Mammary epithelial cell (primary cell): Measurements from ENCODE around the gene KCNMA1.

ENCODE experiments used
- EZH2 ChIP-seq: IDR thresholded peaks from 2 replicates; pipeline ENCODE4 v1.6.1; 2012; ENCODE audit warnings: low read length, inconsistent platforms, borderline replicate concordance
- TF ChIP-seq, protein P1 (sequence below), 2 donors: IDR thresholded peaks in 1 of 2; conservative IDR thresholded peaks in 1 of 2; 2 replicates each; pipeline ENCODE4 v1.5.1; 2011 to 2012; ENCODE audit warnings: inconsistent platforms in 2 of 2, low read length in 2 of 2, mild to moderate bottlenecking in 2 of 2, control low read depth in 1 of 2, low read depth in 1 of 2; ENCODE audit not compliant: insufficient read depth in 1 of 2; ENCODE audit errors: extremely low read depth in 1 of 2

GRCh38 chr10:77359287-77359691 is 278.3 kb downstream of the KCNMA1 start:
- TF ChIP-seq, protein P1, sequence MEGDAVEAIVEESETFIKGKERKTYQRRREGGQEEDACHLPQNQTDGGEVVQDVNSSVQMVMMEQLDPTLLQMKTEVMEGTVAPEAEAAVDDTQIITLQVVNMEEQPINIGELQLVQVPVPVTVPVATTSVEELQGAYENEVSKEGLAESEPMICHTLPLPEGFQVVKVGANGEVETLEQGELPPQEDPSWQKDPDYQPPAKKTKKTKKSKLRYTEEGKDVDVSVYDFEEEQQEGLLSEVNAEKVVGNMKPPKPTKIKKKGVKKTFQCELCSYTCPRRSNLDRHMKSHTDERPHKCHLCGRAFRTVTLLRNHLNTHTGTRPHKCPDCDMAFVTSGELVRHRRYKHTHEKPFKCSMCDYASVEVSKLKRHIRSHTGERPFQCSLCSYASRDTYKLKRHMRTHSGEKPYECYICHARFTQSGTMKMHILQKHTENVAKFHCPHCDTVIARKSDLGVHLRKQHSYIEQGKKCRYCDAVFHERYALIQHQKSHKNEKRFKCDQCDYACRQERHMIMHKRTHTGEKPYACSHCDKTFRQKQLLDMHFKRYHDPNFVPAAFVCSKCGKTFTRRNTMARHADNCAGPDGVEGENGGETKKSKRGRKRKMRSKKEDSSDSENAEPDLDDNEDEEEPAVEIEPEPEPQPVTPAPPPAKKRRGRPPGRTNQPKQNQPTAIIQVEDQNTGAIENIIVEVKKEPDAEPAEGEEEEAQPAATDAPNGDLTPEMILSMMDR (conservative IDR thresholded peaks at IDR 0.05 in 1 of 2, IDR thresholded peaks at IDR 0.05 in 1 of 2; ENCODE audit: extremely low read depth in 1 of 2, insufficient read depth in 1 of 2, low read depth in 1 of 2, low read length in 2 of 2), result no peak
- no peak for TF ChIP-seq EZH2
